Hematopoietic multipotent progenitor cell treated with erythropoietin and hydrocortisone succinate and interleukin-3 and kit ligand, for 6 days (in vitro differentiated cells): ENCODE data around the gene TRAM2.
"Not testable (repeated sequence)": the region's sequence is repeated elsewhere in the genome, so short reads cannot be mapped to it uniquely, and the experiment has no call there.

Experiments
- DNase-seq: peaks from one replicate; pipeline ENCODE4 v3.0.0-alpha.2; 2015

The TRAM2 gene

GRCh38 chr6:52474173-52474572, 102.7 kb downstream of the TRAM2 start:
- DNase-seq = no peak

GRCh38 chr6:52461194-52461593, 115.7 kb downstream of the TRAM2 start:
- DNase-seq = not testable (repeated sequence)

GRCh38 chr6:52457096-52457495, 119.8 kb downstream of the TRAM2 start:
- DNase-seq = no peak

- DNase-seq = no peak
These were observed 122.3 kb downstream of the TRAM2 start for GRCh38 chr6:52454556-52454955.
